ENCODE results near the gene ZNF451.
"Not testable (repeated sequence)": the region's sequence is repeated elsewhere in the genome, so short reads cannot be mapped to it uniquely, and the experiment has no call there.

ZNF451 gene, protein sequence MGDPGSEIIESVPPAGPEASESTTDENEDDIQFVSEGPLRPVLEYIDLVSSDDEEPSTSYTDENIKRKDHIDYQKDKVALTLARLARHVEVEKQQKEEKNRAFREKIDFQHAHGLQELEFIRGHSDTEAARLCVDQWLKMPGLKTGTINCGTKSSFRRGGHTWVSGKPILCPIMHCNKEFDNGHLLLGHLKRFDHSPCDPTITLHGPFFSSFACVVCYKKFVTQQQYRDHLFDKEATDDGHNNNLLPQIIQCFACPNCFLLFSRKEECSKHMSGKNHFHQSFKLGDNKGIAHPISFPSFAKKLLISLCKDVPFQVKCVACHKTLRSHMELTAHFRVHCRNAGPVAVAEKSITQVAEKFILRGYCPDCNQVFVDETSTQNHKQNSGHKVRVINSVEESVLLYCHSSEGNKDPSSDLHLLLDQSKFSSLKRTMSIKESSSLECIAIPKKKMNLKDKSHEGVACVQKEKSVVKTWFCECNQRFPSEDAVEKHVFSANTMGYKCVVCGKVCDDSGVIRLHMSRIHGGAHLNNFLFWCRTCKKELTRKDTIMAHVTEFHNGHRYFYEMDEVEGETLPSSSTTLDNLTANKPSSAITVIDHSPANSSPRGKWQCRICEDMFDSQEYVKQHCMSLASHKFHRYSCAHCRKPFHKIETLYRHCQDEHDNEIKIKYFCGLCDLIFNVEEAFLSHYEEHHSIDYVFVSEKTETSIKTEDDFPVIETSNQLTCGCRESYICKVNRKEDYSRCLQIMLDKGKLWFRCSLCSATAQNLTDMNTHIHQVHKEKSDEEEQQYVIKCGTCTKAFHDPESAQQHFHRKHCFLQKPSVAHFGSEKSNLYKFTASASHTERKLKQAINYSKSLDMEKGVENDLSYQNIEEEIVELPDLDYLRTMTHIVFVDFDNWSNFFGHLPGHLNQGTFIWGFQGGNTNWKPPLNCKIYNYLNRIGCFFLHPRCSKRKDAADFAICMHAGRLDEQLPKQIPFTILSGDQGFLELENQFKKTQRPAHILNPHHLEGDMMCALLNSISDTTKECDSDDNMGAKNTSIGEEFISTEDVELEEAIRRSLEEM

DNA sequence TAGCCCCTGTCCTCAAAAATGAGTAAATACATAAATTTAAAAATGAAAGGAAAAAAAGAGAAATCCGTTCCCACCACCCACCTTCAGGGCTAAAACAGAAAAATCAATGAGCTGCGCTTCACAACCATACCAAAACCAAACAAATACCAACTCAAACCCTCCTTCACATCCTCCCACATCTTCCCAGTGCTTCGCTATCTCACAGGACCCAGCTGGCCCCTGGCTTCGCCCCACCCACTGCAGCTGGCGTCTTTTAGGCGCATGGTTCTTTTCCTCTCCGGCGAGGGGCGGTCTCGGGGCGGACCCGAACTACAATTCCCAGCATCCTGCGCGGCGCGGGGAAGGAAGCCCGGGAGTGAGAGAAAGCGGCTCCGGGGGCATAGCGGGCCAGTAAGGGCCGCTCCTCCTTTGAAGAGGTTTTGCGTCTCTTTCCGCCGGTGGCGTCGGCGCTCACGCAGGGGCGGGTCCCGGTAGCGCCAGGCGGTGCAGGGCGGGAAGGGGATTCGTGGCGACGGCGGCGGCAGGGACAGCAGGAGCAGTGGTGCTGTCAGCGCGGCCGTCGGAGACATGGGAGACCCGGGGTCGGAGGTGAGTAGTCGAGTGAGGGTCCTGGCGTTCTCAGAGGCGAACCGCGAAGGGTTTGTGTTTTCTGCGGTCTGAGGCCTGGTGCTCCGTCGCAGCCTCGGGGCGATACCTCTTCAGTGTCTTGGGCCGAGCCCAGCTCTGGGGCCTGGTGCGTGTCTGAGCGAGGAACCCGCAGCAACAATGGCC is at the start of gene ZNF451:
TSS of gene ZNF451 (plus strand) at position 502 of the 771 bp plus-strand sequence. CDS start at position 568, 66 bp downstream.
- peak; percentile 99 for DNase-seq

DNA sequence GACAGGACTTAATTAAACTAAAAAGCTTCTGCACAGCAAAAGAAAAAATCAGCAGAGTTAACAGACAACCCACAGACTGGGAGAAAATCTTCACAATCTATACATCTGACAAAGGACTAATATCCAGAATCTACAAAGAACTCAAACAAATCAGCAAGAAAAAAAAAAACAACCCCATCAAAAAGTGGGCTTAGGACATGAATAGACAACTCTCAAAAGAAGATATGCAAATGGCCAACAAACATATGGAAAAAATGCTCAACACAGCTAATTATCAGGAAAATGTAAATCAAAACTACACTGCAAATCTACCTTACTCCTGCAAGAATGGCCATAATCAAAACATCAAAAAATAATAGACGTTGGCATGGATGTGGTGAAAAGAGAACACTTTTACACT is 45.9 kb upstream of the ZNF451 start:
- not testable (repeated sequence) for DNase-seq

DNA sequence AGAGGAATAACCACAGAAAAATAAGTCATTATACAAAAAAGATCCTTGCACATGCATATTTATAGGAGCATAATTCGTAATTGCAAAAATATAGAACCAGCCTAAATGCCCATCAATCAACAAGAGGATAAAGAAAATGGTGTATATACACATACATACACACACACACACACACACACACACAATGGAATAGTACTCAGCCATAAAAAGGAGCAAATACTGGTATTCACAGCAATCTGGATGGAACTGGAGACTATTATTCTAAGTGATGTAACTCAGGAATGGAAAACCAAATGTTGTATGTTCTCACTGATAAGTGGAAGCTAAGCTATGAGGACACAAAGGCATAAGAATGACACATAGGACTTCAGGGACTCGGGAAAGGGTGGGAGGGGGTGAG is 45.4 kb upstream of the ZNF451 start:
- DNase-seq = no peak

DNA sequence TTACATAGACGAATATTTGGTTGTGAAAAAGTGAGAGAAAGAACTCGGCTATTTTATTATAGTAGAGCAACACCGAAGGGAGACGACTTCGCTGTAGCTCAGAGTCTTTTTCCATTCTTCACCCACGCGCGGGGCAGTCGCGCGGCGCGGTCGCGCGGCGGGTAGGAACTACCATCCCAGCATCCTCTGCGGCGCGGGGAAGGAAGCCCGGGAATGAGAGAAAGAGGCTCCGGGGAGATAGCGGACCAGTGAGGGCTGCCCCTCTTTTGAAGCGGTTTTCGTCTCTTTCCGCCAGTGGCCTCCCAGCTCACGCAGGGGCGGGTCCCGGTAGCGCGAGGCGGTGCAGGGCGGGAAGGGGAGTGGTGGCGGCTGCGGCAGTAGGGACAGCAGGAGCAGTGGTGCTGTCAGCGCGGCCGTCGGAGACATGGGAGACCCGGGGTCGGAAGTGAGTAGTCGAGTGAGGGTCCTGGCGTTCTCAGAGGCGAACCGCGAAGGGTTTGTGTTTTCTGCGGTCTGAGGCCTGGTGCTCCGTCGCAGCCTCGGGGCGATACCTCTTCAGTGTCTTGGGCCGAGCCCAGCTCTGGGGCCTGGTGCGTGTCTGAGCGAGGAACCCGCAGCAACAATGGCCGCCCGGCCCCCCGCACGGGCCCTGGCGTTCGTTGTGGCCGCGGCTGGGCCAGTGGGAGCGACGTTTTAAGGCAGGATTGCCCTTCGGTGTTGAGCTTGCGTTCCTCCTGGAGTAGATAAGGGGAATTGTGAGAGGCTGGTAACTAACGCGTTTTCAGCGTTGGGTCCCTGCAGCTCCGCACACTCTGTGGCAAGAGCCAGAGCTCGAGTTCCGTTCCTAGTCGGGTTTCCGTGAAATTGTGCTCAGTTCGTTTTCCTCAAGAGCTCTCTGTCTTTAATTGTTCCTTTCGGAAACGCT is 43.4 kb upstream of the ZNF451 start, which contains the start of gene KIAA1586:
TSS of gene KIAA1586 (plus strand) at position 362 of the 925 bp plus-strand sequence. CDS start at position 425, 63 bp downstream.
- peak; percentile 92 for DNase-seq

DNA sequence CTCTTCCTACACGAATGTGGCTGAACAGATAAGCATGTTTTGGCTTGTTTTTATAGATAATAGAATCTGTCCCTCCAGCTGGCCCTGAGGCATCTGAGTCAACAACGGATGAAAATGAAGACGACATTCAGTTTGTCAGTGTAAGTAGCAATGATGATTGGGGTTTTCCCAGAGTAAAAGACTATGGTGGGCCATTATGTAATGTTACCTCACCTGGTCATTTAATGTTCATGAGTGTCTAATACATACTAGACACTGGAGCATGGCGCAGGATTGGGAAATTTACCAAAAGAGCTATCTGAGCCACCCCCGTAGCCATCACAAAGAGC is 42.8 kb upstream of the ZNF451 start:
- not testable (repeated sequence) for DNase-seq

DNA sequence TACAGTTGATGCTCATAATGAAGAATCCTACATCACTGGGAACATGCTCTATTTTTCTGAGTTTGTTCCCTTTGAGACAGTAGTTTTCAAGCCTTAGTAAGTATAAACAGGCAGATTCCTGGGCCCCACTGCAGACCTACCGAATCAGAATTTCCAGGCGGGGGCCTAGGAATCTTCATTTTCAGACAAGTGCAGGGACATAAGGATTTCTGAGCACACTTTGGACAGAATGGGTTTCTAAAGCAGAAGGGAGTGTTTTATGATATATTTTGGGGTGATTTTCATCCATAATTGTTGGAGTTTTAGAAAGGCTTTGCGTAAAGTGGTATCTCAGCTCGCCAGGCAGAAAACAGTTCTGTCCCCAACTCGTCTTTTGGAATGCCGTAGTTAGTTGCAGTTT is 42.1 kb upstream of the ZNF451 start:
- DNase-seq = not testable (repeated sequence)

DNA sequence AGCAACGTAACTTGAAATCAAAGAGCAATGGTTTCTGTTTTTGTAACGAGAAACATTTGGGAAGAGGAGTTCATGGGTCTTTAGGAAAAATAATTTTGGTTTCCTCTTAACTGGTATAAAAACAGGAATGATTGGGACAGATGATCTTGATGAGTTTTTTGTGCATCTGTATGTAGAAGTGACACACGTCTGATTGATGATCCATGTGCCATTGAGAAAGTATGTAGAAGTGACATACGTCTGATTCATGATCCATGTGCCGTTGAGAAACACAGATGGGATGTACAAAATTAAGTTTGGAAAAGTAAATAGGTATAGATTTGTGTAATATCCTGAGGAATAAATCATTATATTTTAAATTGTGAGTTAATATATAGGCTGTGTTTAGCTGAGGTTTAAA is 41.4 kb upstream of the ZNF451 start:
- DNase-seq = no peak

DNA sequence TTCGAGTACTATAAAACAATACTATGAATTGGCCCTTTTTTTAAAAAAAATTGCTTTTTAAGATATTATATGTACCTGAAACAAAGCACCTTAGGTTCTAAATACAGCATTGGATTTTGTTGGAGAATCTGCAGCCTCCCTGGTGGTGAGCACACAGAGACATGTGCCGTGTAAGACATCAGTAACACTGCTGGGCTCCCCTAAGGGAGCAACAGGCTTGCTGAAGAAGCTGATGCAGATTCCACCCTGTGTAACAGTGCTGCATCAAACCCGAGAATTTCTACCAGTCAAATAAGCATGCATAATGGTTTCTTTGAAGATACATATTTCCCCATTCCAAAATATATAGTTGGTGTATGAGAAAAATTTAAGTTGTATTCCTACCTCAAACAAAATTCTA is 26.1 kb upstream of the ZNF451 start:
- DNase-seq = no peak

DNA sequence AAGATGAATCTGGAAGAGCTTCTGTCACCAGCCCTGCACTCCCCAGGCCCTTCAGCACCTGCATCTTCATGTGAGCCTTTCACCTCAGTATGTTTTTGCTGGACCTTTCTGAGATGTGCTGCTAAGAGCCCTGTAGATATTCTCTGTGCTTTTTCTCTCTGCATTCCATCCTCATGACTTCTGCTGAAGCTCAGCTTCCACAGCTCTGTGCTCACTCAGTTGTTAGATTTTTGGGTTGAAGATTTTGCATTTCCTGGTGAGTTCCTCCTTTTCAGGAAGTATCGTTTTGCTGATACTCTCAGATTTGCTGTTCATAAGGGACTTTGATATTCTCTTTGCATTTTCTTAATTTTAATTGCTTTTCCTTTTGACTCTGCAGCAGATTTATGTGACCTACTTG is 25.2 kb upstream of the ZNF451 start:
- no peak for DNase-seq

DNA sequence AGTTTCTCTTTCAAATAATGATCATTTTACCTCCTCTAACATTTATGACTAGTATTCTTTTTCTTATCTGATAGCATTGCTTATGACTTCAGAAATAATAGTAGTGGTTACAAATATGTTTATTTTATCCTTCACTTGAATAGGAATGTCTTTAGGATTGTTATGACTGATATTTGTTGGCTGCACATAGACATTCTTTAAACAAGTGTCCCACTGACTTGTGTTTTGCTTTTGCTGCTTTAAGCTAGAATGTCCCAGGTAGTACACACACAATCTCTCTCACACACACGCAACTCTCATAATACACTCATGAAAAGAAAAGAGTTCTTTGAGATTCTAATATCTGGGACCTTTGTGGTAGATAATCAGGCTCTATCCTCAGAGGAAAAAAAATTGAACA is 21.9 kb upstream of the ZNF451 start:
- no peak for DNase-seq

DNA sequence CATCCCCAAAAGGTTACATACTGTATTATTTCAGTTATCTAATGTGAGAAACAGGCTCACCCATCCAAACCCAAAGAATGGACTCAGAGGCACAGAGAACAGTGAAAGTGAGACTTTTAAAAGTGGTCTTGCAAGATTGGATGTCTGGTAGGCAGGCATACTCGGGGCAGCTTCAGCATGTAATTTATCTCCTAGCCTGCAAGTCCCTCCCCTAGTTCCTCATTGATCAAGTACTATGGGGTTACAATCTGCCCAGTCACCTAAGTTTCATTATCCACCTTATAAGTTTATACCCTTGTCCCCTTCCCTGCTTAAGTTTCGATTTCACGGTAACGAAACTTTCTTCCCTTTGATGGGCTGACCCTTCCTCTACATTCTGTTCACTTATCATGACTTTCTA is 20.8 kb upstream of the ZNF451 start:
- no peak for DNase-seq

DNA sequence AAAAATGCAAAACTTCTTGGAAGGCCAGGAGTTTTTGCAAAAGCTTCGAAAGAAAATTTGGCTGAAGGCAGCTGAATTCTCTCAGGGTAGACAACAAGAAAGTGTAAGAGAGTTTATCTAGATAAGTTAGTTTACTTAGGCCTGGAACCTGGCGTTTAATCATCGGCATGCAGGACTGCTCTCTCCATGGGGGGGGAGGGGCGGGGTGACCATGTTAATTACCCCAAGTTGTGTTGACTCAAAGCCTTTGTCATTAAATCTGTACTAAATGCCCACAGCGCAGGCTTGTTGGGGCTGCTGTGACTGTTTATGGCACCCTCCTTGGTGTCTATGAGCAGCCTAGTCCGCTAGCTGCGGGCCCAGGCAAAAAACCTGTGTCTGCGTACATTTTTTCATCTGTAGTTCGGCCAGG is 20.1 kb upstream of the ZNF451 start:
- DNase-seq = no peak

DNA sequence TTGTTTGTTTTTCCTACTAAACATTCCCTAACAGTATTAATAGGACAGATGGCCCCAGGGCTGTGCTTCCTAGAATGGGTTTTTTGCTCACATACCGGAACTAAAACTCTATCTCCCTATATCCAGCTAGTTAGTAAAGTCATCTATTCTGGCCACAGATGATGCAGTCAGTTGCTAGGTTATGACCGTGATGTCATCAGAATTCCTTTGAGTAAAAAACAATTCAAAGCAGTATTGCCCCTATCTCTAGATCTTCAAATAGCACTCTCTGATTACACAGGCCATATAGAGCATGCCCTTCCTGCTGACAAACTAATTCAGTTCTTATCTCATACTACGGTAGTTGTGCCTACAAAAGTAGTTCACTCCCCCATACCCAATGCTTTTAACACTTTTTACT is 17.9 kb upstream of the ZNF451 start:
- no peak for DNase-seq

DNA sequence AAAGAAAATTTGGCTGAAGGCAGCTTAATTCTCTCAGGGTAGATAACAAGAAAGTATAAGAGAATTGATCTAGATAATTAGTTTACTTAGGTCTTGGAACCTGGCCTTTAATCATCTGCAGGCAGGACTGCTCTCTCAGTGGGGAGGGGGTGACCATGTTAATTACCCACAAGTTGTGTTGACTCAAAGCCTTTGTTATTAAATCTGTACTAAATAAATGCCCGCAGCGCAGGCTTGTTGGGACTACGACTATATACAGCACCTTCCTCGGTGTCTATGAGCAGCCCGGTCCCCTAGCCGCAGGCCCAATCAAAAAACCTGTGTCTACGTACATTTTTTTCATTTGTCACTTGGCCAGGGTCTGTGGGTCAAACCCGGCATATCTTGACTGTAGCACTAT is 15.6 kb upstream of the ZNF451 start:
- no peak for DNase-seq

DNA sequence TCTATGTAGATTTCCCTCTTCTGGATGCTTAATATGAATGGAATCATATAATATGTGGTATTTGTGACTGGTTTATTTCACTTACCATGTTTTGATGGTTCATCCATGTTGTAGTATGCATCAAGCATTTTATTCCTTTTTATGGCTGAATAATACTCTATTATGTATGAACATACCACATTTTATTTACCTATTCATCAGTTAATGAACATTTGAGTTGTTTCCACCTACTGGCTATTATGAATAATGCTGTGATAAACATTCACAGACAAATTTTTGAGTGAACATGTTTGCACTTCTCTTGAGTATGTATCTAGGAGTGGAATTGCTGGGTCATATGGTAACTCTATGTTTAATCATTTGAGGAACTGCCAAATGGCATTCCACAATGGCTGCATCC is 14.9 kb upstream of the ZNF451 start:
- no peak for DNase-seq

DNA sequence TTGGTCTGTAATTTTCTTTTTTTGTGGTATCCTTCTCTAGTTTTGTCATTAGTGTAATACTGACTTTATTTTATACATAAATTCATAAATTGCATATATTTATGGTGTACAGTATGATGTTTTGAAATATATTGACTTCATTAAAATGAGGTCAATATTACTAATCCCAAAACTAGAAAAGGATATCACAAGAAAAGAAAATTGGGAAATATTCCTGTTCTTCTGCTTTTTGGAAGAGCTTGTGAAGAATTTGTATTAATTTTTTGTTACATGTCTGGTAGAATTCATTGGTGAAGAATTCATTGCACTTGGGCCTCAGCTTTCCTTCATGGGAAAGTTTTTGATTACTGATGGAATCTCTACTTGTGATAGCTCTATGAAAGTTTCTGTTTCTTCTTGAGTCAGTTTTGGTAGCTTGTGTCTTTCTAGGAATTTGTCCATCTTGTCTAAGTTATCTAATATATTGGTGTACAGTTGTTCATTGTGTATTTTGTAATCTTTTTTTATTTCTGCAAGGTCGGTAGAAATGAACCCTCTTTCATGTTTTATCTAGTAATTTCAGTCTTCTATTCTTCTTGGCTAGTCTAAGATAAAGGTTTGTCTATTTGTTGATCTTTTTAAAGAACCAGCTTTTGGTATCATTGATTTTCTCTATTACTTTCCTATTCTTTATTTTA is 11.3 kb upstream of the ZNF451 start:
- DNase-seq = no peak

DNA sequence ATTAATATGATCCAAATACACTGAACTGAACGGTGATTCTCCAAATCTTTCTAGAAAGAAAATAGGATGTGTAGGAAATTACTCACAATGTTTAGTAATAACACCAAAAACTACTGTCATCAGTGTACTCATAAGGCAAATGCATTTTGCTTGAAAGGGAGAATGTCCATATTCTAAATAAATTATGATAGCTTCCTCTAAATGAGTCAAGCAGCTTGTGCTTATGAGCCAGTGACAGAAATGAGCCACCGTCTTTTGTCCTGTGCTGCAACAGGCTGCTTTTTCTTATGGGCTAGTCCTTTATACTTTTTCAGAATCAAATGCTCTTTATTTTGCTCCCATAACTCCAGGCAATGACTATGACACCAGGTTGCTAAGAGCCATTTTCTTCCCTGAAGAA is 4.5 kb upstream of the ZNF451 start:
- DNase-seq = no peak

DNA sequence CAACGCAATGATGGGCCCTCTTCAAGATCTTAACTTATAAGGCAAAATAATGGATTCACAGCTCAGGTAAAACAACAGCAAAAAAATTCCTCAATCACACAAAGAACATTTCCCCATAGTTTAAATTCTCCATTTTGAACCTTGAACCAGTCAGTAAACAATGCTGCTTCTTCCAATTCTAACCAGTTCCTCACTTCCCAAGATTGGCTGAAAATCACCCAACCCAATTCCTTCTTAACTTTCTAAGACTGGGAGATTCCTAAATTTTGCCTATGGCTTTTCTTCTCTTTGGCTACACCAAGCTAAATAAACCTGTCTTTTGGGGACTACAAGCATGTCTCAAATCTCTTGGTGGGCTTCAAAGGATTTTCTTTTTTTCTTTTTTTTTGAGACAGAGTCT is 3.1 kb upstream of the ZNF451 start:
- no peak for DNase-seq

DNA sequence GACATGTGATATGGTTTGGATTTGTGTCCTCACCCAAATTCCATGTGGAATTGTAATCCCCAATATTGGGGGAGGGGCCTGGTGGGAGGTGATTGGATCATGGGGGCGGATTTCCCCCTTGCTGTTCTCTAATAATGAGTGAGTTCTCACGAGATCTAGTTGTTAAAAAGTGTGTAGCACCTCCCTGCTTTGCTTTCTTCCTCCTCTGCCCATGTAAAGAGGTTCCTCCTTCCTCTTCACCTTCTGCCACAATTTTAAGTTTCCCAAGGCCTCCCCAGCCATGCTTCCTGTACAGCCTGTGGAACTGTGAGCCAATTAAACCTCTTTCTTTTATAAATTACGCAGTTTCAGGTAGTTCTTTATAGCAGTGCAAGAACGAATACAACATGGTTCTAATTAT is 2.1 kb upstream of the ZNF451 start:
- no peak for DNase-seq

DNA sequence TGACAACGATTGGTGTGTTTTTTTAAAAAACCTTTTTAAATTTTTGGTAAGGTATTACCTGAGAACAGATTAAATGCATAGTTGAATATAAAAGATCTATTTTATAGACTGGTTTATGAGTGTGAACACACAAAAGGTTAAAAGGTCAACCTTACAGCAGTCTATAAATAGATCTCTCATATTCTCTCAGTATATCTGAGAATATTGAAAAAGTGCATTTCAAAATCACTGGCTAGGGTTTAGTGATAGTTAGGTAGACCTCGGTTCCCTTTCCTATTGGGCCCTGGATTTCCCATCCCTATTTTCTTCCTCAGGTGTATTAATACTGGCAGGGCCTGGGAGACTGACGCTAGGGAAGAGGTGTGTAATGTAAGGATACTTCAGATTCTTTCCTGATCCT is 723 bp upstream of the ZNF451 start:
- DNase-seq = no peak

DNA sequence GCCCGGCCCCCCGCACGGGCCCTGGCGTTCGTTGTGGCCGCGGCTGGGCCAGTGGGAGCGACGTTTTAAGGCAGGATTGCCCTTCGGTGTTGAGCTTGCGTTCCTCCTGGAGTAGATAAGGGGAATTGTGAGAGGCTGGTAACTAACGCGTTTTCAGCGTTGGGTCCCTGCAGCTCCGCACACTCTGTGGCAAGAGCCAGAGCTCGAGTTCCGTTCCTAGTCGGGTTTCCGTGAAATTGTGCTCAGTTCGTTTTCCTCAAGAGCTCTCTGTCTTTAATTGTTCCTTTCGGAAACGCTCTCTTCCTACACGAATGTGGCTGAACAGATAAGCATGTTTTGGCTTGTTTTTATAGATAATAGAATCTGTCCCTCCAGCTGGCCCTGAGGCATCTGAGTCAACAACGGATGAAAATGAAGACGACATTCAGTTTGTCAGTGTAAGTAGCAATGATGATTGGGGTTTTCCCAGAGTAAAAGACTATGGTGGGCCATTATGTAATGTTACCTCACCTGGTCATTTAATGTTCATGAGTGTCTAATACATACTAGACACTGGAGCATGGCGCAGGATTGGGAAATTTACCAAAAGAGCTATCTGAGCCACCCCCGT is 575 bp downstream of the ZNF451 start:
- not testable (repeated sequence) for DNase-seq

All from stimulated activated CD4-positive, alpha-beta T cell treated with anti-CD3 and anti-CD28 coated beads, Interleukin-15, amount 100 ng/mL, for 24 hours (primary cell).